HEK293T (cell line): ENCODE data around the gene C6orf62.

ENCODE experiments used
- CTCF ChIA-PET: fragments of 350-600 bp; formaldehyde crosslinking; extraction: SDS; loops from one replicate; lab custom pipeline; 2021; ENCODE audit warnings: antibody characterized with exemption, inconsistent platforms; lab: Yijun Ruan, JAX
- POLR2A ChIA-PET: fragments of 350-600 bp; formaldehyde crosslinking; extraction: SDS; loops from one replicate; lab custom pipeline; 2020; ENCODE audit warnings: antibody characterized with exemption, inconsistent platforms; lab: Yijun Ruan, JAX
- DNase-seq: peaks from one replicate; pipeline ENCODE4 v3.0.0; 2012; ENCODE audit warnings: mixed read lengths; ENCODE audit errors: extremely low spot score
- ARNT ChIP-seq: fragments of 450-650 bp; IDR thresholded peaks from 2 replicates; pipeline ENCODE4 v1.6.1; 2017; ENCODE audit warnings: mild to moderate bottlenecking
- BHLHE40 ChIP-seq: fragments of 450-650 bp; IDR thresholded peaks from 2 replicates; pipeline ENCODE4 v1.6.1; 2016; ENCODE audit warnings: mild to moderate bottlenecking, moderate library complexity, borderline replicate concordance
- CTBP1 ChIP-seq: fragments of 450-650 bp; IDR thresholded peaks from 2 replicates; pipeline ENCODE4 v1.6.1; 2016; ENCODE audit warnings: borderline replicate concordance
- ELF4 ChIP-seq: fragments of 450-650 bp; IDR thresholded peaks from 2 replicates; pipeline ENCODE4 v1.6.1; 2017; ENCODE audit warnings: antibody characterized with exemption
- FOXA1 ChIP-seq: fragments of 450-650 bp; IDR thresholded peaks from 2 replicates; pipeline ENCODE4 v1.6.1; 2016; ENCODE audit warnings: mild to moderate bottlenecking
- FOXK2 ChIP-seq: fragments of 450-650 bp; IDR thresholded peaks from 2 replicates; pipeline ENCODE4 v1.6.1; 2016; ENCODE audit warnings: mild to moderate bottlenecking
- FOXM1 ChIP-seq: fragments of 450-650 bp; IDR thresholded peaks from 2 replicates; pipeline ENCODE4 v1.6.1; 2017; ENCODE audit warnings: mild to moderate bottlenecking, borderline replicate concordance
- HDGF ChIP-seq: fragments of 450-650 bp; IDR thresholded peaks from 2 replicates; pipeline ENCODE4 v1.6.1; 2017; ENCODE audit warnings: antibody characterized with exemption, borderline replicate concordance
- L3MBTL2 ChIP-seq: fragments of 450-650 bp; conservative IDR thresholded peaks from 2 replicates; pipeline ENCODE4 v1.6.1; 2016; ENCODE audit warnings: mild to moderate bottlenecking
- LEF1 ChIP-seq: fragments of 450-650 bp; IDR thresholded peaks from 2 replicates; pipeline ENCODE4 v1.6.1; 2017; ENCODE audit warnings: mild to moderate bottlenecking, borderline replicate concordance
- NFRKB ChIP-seq: fragments of 450-650 bp; IDR thresholded peaks from 2 replicates; pipeline ENCODE4 v1.6.1; 2016; ENCODE audit warnings: mild to moderate bottlenecking, moderate library complexity
- SP1 ChIP-seq: fragments of 450-650 bp; IDR thresholded peaks from 2 replicates; pipeline ENCODE4 v1.6.1; 2017
- SUZ12 ChIP-seq: fragments of 450-650 bp; IDR thresholded peaks from 2 replicates; pipeline ENCODE4 v1.6.1; 2016; ENCODE audit warnings: mild to moderate bottlenecking
- TARDBP ChIP-seq: fragments of 450-650 bp; IDR thresholded peaks from 2 replicates; pipeline ENCODE4 v1.6.1; 2016
- ZNF384 ChIP-seq: fragments of 450-650 bp; IDR thresholded peaks from 2 replicates; pipeline ENCODE4 v1.6.1; 2016
- TF ChIP-seq, protein P1 (sequence below): fragments of 450-650 bp; IDR thresholded peaks from 2 replicates; pipeline ENCODE4 v1.6.1; 2016

C6orf62 gene

DNA sequence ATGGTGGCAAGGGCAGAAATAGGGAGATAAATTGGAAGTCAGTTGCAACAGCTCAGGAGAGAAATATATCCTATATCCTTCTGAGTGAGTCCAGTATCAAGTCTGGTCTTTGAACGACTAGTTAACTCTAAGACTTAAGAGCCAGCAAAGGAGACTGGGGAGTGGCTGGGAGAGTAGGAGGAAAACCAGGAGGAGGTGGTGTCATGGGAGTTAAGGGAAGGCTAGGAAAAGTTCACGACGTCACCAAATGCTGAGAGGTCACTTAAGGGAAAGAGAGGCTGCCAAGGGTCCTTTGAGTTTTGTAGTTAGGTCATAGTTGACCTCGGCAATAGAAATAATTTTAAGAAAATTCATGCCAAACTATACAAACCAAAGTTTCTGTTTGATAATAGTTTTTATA, 27.0 kb downstream of the C6orf62 start:
- POLR2A ChIA-PET: no interaction called here
- DNase-seq: no peak
- CTCF ChIA-PET: no interaction called here
- no peak for TF ChIP-seq SUZ12
- TF ChIP-seq ELF4: no peak
- no peak for TF ChIP-seq FOXM1
- no peak for TF ChIP-seq L3MBTL2
- no peak for TF ChIP-seq LEF1
- TF ChIP-seq ZNF384: no peak
- TF ChIP-seq, protein P1, sequence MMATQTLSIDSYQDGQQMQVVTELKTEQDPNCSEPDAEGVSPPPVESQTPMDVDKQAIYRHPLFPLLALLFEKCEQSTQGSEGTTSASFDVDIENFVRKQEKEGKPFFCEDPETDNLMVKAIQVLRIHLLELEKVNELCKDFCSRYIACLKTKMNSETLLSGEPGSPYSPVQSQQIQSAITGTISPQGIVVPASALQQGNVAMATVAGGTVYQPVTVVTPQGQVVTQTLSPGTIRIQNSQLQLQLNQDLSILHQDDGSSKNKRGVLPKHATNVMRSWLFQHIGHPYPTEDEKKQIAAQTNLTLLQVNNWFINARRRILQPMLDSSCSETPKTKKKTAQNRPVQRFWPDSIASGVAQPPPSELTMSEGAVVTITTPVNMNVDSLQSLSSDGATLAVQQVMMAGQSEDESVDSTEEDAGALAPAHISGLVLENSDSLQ: no peak
- TF ChIP-seq ARNT: no peak
- TF ChIP-seq SP1: no peak
- no peak for TF ChIP-seq BHLHE40
- TF ChIP-seq CTBP1: no peak
- no peak for TF ChIP-seq FOXA1
- TF ChIP-seq HDGF: no peak
- TF ChIP-seq NFRKB: no peak
- no peak for TF ChIP-seq FOXK2
- no peak for TF ChIP-seq TARDBP

DNA sequence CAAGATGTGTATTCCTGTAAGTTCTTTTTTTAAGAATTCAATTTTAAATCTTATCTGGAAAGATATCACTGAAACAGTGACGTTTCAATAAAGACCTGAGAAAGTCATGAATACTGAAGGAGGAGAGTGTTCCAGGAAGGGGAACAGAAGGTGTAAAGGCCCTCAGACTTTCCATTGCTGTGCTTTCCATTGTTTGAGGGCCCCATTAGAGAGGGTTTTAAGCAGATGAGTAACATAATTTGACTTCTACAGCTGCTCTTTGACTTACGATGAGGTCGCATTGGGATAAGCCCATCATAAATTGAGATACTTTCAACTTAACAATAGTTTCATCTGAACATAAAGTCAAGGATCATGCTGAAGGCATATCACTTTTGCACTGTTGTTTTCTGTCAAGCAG, 27.4 kb downstream of the C6orf62 start:
- DNase-seq: no peak
- ChIA-PET CTCF (no interaction called here), POLR2A (no interaction called here)
- TF ChIP-seq SUZ12 (no peak), SP1 (no peak), FOXM1 (no peak), CTBP1 (no peak), ZNF384 (no peak), TARDBP (no peak), ELF4 (no peak)
- TF ChIP-seq, protein P1: no peak

DNA sequence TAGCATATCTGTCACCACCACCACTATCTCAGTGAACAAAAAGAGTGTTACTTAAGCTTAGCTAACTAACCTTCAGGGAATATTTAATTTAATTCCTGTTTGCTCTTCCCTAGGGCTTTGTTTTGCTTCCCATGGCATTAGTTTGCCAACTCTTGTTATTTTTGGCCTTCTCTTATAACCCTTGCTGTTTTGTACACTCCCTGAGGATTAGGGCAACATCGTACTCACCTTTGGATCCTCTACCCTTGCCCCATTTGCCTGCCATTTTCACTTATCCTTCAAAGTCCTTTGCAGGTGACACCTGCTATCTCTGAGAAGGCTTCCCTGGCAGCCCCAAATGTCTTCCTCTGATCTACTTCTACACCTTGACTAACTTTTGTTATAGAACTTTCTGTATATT, 28.4 kb downstream of the C6orf62 start:
- CTCF ChIA-PET: no interaction called here
- no peak for DNase-seq
- TF ChIP-seq ZNF384 (no peak), BHLHE40 (no peak), FOXM1 (no peak)
- POLR2A ChIA-PET: interaction anchor here (0.6 kb wide), 1 partner anchor 92 kb away, joined by 3 read pairs; no protein-coding TSS in a partner anchor

DNA sequence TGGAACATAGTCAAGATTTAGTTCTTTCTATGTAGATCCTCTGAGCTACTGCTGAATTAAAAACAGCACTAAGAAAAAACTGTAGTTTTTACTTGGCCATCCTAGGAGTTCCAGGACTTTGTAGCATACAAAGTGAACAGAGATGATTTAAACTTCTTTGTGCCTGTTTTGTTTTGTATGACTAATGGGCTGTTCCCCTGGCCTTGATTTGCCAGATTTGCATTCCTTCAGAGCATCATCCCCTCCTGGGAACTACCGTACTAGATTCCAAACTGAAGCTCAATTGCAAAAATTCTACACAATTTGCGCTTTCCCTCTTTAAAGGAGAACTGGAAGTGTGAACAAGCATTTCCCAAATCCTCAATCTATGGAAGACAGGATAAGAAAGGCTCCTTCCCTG, 29.0 kb downstream of the C6orf62 start:
- ChIA-PET CTCF (no interaction called here), POLR2A (interaction anchor here (0.6 kb wide), 1 partner anchor 91 kb away, joined by 3 read pairs; no protein-coding TSS in a partner anchor)
- DNase-seq: no peak
- TF ChIP-seq ELF4 (no peak), BHLHE40 (no peak), L3MBTL2 (no peak), ZNF384 (no peak), ARNT (no peak), FOXA1 (no peak), HDGF (no peak), SP1 (no peak), CTBP1 (no peak), NFRKB (no peak), FOXM1 (no peak)
- TF ChIP-seq, protein P1: no peak

DNA sequence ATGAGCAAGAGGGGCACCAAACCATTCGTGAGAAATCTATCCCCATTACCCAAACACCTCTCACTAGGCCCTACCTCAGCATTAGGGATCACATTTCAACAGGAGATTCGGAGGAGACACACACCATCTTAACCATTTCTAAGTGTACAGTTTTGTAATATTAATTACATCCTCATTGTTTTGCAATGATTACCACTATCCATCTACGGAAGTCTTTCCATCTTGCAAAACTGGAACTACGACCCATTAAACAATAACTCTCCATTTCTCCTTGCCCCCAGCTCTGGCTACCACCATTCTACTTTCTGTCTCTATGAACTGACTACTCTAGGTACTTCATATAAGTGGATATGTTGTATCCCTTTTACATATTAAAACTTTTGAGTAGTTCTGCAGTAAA, 32.0 kb downstream of the C6orf62 start:
- CTCF ChIA-PET: no interaction called here
- no peak for DNase-seq
- POLR2A ChIA-PET: no interaction called here
- no peak for TF ChIP-seq ZNF384
- TF ChIP-seq FOXK2: no peak
- no peak for TF ChIP-seq SP1
- no peak for TF ChIP-seq BHLHE40
- no peak for TF ChIP-seq HDGF
- no peak for TF ChIP-seq SUZ12
- TF ChIP-seq FOXA1: no peak
- TF ChIP-seq LEF1: no peak
- TF ChIP-seq NFRKB: no peak
- no peak for TF ChIP-seq FOXM1
- TF ChIP-seq L3MBTL2: no peak
- TF ChIP-seq ARNT: no peak
- TF ChIP-seq ELF4: no peak
- TF ChIP-seq, protein P1: no peak
- TF ChIP-seq TARDBP: no peak
- TF ChIP-seq CTBP1: no peak

DNA sequence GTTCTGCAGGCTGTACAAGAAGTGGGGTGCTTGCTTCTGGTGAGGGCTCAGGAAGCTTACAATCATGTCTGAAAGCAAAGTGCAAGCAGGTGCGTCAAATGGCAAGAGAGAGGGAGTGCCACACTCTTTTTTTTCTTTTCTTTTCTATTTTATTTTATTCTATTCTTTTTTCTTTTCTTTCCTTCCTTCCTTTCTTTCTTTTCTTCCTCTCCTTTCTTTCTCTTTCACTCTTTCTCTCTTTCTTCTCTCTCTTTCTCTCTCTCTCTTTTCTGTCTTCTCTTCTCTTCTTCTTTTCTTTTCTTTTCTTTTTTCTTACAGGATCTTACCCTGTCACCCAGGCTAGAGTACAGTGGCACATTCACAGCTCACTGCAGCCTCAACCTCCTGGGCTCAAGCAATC, 32.5 kb downstream of the C6orf62 start:
- DNase-seq: no peak
- TF ChIP-seq, protein P1: no peak
- no peak for TF ChIP-seq FOXA1
- TF ChIP-seq L3MBTL2: no peak
- TF ChIP-seq LEF1: no peak
- TF ChIP-seq FOXM1: no peak
- TF ChIP-seq SUZ12: no peak
- TF ChIP-seq SP1: no peak
- POLR2A ChIA-PET: no interaction called here
- CTCF ChIA-PET: no interaction called here
